Fibroblast of villous mesenchyme (primary cell): Measurements from ENCODE around the gene ZBED1. TPM values are rescaled to one million over a fixed set of nuclear protein-coding genes. Genes with fewer than 3 reads are reported as not detected.

Experiments
- DNase-seq: peaks from one replicate; pipeline ENCODE4 v3.0.0-alpha.2; 2010; ENCODE audit warnings: low read depth
- H3K4me3 ChIP-seq: 2 replicates; pipeline ENCODE4 v1.5.1; 2011; ENCODE audit warnings: low read depth, mild to moderate bottlenecking, low read length
- total RNA-seq: library from RNA; depleted of rRNA; stranded (reverse); fragments of >200 nt; gene quantifications from 2 replicates; pipeline ENCODE4 v1.2.3, GENCODE V29; 2012
- TF ChIP-seq, protein P1 (sequence below): IDR thresholded peaks from 2 replicates; pipeline ENCODE4 v1.5.1; 2012; ENCODE audit warnings: low read depth, mild to moderate bottlenecking, low read length; ENCODE audit not compliant: insufficient read depth

Gene ZBED1
- 32.4 and 39.3 TPM in 2 replicates for total RNA-seq

DNA sequence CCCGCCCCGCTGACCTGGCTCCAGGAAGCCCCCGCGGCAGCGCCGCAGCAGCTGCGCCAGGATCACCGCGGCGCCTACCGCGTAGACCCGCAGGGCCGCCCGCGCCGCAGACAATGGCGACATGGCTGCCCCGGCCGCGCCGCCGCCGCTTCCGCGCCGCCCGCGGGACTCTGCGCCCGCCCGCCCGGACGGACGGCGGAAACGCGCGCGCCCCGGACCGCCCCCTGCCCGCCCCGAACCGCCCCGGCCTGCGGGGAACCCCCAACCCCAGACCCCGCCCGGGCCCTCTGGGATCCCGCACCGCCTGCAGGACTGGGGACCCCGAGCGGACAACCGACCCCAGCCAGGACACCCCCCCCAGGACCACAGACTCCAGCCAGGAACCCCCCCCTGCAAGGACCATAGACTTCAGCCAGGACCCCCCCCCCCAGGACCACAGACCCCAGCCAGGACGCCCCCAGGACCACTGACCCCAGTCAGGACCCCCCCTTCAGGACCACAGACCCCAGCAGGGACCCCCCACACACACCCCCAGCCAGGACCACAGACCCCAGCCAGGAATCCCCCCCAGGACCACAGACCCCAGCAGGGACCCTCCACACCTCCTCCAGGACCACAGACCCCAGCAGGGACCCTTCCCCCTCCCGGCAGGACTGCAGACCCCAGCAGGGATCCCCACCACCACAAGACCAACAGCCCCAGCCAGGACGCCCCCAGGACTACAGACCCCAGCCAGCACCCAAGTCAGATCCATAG, at the start of gene ZBED1, which contains the start of gene DHRSX:
TSS of gene ZBED1 (minus strand) at position 174 of the 756 bp plus-strand sequence. CDS start 10,257 bp downstream, outside the sequence.
TSS of gene DHRSX (minus strand) at position 174 of the 756 bp plus-strand sequence. CDS start at position 123, 51 bp downstream.
- TF ChIP-seq, protein P1, sequence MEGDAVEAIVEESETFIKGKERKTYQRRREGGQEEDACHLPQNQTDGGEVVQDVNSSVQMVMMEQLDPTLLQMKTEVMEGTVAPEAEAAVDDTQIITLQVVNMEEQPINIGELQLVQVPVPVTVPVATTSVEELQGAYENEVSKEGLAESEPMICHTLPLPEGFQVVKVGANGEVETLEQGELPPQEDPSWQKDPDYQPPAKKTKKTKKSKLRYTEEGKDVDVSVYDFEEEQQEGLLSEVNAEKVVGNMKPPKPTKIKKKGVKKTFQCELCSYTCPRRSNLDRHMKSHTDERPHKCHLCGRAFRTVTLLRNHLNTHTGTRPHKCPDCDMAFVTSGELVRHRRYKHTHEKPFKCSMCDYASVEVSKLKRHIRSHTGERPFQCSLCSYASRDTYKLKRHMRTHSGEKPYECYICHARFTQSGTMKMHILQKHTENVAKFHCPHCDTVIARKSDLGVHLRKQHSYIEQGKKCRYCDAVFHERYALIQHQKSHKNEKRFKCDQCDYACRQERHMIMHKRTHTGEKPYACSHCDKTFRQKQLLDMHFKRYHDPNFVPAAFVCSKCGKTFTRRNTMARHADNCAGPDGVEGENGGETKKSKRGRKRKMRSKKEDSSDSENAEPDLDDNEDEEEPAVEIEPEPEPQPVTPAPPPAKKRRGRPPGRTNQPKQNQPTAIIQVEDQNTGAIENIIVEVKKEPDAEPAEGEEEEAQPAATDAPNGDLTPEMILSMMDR = no peak
- H3K4me3 ChIP-seq = peak within 1 kb of the TSS; percentile 81
- peak; percentile 8 for DNase-seq

DNA sequence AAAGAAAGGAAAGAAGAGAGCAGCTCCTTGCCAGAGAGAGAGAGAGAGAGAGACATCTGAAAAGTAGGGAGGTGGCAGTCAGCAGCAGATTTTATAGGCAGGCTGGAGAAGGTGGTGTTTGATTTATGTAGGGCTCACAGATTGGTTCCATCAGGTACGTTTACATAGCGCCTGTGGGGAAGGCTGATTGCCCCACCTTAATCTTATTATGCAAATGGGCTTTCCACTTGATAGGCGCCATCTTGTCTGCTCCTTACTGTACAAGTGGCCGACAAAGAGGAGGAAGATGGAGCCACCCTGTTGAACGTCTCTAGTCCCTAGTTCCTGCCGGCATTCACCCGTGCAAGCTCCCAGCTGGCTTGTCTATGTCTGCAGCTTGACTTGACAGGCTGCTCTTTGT, 49.1 kb upstream of the ZBED1 start:
- TF ChIP-seq, protein P1 = no peak
- no peak overlapping the region for H3K4me3 ChIP-seq
- DNase-seq = no peak

DNA sequence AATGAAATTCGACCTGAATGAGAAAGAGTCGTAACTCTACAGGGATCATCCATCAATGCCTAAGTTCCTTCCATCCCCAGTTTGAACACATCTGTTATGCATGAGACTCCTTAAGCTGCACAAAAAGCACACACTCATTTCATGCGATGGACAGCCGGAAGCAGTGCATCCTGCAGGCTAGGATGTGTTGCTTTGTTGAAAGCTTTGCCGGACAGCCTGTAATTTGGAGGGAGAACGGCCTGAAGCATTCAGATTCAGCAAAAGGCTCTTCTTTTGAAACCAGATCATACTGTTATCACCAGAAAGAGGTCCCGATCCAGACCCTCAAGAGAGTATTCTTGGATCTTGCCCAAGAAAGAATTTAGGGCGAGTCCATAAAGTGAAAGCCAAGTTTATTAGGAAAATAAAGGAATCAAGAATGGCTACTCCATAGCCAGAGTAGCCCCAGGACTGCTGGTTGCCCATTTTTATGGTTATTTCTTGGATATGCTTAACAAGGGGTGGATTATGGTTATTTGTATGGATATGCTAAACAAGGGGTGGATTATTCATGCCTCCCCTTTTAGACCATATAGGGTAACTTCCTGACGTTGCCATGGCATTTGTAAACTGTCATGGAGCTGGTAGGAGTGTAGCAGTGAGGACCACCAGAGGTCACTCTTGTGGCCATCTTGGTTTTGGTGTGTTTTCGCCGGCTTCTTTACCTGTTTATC, 48.1 kb upstream of the ZBED1 start:
- H3K4me3 ChIP-seq = no peak overlapping the region
- no peak for DNase-seq
- TF ChIP-seq, protein P1 = no peak

DNA sequence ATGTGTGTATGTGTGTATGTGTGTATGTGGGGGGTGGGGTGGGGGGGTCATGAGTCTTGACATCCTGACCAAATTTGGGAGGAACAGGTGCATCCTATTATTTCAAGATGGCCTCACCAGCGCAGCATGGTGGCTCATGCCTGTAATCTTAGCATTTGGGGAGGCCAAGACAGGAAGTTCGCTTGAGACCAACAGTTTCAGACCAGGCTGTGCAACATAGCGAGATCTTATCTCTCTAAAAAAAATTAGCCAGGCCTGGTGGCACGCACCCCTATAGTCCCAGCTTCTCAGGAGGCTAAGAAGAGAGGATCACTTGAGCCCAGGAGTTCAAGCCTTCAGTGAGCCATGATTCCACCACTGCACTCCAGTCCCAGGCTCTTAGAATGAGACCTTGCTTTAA, 47.0 kb upstream of the ZBED1 start:
- TF ChIP-seq, protein P1 = no peak
- DNase-seq = no peak

DNA sequence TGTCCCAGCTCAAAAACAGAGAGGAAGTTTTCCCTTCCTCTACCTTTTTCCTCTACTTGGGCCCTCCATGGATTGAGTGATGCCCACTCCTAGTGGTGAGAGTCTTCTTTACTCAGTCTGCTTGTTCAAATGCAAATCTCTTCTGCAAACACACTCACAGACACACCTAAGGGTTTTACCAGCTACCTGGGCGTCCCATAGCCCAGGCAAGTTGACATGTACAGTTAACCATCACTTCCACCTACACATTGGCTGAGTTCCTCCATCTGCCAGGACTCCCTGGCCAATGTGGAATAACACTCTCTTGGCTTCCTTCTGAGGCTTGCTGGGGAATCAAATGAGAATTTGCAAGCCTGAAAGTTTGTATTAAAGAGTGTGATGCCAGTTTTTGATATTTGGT, 45.7 kb upstream of the ZBED1 start:
- TF ChIP-seq, protein P1 = no peak
- H3K4me3 ChIP-seq = no peak overlapping the region
- no peak for DNase-seq

More for the DNA sequence above, 47.0 kb upstream of the ZBED1 start:
- no peak overlapping the region for H3K4me3 ChIP-seq

DNA sequence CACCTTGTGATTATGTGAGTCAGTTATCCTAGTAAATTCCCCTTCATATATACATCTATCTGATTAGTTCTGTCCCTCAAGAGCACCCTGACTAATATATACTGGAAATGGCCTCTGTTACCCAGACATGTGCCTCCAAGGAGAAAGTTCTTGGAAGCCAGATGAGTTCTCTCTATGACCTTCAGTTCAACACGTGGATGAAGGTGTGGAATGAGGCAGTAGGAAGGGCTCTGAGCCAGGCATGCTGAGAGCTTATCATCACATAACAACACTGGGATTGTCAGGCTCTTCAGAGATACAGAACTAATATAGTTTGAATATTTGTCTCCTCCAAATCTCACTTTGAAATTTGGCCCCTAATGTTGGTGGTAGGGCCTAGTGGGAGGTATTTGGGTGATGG, 44.4 kb upstream of the ZBED1 start:
- TF ChIP-seq, protein P1 = no peak
- no peak overlapping the region for H3K4me3 ChIP-seq
- DNase-seq = no peak
